ENCODE results near the gene PEAR1.

Gene PEAR1

DNA sequence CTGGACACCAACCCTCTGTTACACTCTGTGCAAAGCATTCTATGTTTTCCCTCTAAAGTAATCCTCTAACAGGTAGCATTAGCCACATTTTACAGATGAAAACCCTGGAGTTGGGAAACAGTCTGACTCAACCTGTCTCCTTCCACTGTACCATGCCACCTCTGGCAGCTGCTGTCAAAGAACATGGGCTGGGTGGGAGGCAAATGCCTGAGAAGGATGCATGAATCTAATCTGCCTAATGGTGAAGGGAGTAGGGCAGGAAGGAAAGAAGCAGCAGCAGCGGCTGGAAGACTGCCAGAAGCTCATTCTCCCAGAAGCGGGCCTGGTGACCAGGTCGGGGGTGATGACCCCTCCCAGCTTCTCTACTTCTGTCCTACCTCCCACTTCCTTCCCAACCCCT is 48.7 kb downstream of the PEAR1 start:
- DNase-seq: no peak

DNA sequence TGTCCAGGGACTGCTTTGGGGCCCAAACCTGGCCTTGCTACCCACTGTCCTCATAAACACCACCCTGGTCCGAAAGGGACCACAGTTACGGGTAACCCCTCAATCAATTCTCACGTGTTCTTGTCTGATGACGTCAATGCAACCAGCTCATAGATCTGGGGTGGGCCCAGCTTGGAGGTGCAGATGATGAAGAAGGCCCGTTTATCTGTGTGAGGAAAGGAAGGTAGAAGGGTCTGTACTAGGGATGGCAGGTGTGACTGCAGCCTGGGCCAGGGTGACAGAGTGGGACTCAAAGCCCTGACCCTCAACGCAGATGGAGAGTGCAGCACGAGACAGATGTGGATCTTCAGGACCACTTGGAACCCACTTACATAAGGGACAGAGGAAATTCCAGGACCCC is 49.1 kb downstream of the PEAR1 start:
- DNase-seq: no peak

DNA sequence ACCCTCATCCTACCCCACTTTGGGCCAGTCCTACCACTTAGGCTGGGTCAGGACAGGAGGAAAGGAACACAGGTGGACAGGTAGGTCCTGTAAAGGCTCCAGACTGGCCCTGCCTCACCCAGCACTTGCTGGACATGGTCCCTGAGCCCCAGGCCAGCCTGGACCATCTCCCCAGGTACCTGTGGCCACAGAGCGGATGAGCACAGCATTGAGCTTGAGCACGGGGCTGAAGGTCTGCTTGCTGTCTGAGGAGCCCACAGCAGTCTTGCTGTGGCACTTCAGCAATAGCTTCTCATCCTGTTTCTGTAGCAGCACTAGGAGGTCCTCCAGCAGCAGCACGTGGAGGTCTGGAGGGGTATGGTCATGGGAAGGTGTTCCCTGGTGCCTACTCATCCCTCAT is 50.2 kb downstream of the PEAR1 start:
- DNase-seq: no peak

DNA sequence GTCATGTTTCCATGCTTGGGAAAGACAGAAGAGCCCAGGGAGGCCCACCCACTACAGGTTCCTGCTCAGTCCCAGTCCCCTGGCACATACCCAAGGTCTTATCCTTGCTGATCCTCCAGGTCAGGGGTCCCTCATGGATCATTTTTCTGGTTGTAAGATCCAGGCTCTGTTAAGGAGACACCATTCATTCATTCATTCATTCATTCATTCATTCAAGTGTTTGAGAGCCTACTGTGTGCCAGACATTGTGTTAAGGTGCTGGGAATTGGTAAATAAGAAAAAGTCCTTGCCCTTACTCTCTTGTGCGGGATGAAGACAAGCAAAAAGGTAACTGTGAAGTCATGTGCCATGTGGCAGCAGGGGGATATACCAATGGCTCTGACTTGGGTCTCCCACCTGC is 50.8 kb downstream of the PEAR1 start:
- no peak for DNase-seq

DNA sequence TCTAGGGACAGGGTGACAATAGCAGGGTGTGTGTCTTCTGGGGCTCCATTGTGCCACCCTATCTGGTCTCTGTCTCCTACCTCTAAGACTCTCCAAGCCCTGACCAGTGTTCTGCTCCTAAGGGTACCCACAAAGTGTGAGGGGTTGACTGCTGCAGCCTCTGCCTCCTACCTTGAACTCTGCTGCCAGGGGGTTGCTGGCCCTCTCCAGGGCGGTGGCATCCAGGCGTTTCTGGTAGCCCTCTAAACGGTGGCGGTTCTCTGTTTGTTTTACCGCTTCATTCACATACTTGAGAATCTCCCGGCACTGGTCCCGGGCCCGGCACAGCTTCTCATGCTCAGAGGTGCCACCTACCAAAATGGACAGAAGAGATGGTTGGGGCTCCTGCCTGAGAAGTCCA is 51.3 kb downstream of the PEAR1 start:
- DNase-seq: no peak

DNA sequence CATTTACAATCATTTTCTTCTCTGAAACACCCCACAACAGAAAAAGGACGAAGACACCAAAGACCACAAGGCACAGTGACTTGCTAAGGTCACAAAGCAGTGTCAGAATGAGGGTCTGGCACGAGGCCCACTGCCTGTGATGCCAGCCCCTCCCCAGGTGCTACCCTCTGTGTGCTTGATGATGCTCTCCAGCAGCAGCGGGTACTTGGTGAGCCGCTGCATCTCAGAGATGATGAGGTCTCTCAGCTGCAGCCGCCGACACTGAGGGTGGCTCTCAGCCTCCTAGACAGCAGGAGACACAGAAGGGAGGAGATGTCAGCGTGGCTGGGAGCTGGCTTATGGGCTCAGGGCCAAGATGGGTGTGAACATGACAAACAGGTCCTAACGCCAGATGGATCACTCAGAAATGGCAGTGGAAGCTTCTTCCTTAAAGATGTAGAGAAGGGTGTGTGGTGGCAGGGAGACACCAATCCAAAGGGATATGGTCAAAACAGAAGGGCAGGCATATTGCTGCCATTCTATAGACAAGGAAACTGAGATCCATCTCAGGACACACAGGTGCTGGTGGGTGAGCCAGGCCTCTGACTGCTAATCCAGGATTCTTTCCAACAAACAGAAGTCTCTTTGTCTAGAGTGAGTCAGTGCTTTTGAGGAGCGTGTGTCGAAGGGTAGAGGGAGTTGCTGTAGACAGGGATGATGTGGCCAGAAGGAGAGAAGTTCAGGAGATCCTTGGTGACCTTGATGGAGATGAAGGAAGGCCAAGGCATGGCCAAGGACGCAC is 52.6 kb downstream of the PEAR1 start:
- DNase-seq: no peak

DNA sequence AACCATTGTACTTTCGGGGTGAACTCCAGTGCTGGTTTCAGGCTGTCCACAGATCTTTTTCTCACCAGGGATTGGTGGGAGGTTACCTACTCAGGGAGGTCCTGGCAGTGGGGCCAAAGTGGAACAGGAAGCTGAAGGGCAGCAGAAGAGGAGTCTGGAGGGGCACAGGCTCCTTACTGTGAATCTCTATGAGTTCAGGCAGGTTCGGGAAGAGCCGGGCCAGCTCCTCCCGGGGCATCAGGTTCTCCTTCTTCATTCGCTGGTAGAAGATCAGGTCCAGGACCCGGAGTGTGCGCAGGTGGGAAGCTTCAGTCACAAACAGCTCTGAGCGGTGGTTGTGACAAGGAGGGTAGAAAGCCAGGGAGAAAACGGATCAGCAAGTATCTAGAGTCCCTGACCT is 53.6 kb downstream of the PEAR1 start:
- DNase-seq: no peak

DNA sequence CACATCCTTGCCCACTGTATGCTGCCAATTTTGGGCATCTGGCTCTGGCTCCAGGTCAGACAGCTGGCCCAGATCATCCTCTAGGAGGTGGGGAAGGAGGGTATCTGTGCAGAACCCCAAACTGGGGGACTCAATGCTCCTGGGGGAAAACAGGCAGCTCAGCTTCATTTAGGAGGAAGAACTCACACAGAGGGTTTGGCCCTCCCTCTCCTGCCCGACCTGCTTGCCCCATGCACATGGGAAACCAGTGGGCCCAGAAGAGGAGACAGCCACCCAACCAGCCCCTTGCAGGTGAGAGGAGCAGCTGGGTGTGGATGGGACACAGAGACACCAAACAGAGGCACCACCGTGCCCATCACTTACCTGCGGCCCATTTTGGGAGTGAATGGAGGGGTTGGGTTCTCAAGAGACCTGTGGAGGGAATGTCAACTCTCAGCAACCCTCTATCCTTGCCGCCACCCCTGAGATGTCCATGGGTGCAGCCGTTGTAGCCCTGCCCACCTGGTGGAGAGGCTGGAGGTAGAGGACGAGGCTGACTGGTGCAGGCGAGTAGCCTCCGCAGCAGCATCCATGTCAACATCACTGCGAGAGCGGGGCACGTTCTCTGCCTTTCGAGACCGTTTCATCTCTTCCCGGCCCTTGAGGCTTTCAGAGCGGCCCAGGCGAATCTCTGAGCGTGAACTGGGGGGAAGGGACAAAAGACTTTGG is 54.5 kb downstream of the PEAR1 start:
- no peak for DNase-seq

DNA sequence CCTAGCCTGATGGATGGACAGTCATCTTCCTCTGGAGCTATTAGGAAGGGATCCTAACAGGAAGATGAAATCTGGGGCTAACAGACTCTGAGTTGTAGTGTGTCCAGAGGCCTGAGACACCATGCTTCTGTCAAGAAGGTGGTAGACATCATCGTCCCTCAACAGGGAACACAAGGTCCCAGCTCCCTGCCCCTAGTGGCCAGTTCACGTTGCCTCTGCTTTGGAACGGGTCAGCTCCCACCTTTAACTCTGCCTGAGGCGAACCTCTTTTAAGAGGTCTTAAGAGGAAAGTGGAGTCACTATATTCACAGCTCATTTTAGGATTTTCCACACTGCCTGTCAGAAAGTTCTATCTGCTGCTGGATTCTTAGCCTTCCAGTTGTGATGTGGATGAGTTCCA is 55.2 kb downstream of the PEAR1 start:
- no peak for DNase-seq

DNA sequence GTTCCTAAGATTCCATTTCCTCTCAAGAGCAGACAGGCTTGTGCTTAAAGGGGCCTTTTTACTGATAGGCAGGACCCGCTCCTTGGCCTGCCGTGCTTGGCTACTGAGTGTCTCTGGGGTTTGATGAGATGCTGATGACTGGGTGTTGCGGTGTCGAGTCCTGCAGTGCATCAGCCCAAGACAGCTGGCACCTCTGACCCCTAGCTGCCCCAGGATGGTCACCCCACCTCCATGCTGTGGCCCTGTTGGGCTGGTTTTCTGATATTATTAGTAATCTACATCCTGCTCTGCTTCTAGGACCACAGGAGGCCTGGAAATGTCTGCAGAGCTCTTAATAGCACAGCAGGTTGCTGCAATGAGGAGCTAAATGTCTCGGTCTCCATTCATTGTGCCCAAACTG is 55.6 kb downstream of the PEAR1 start:
- no peak for DNase-seq

DNA sequence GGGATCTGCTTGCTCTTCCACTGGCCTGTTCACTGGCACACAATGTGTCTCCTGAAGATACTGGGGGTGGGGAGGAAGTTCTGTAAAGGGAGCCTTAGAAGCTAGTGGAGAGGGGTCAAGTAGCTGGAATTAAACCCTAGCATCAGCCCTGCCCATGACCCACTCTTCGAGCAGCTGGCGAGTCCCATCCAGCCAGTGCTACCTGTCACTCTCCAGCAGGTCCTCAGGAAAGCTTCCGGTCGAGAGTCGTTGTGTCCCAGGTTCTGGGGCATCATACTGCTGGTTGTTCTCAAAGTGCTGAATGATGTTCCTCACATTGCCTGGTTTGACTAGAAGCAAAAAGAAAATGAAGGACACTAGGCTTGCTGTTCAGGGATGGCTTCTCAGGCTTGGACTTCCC is 57.9 kb downstream of the PEAR1 start:
- no peak for DNase-seq

DNA sequence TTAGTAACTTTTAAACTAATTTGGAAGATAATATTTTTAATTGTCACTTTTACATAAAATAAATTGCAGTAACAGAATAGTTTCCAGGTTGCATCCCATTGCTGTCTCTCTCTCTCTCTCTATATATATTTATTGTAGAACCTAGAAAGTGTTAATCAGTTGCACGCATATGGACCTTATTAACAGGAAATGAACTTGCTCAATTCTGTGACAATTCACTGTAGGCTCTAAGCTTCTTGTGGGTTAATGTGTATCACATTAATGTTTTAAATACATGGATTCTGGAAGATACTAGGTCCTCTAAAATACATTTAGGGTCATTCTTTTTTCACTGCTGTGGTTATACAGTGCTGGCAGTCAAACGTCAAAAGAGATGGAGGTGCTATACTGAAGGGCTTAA is 60.1 kb downstream of the PEAR1 start:
- DNase-seq: no peak

DNA sequence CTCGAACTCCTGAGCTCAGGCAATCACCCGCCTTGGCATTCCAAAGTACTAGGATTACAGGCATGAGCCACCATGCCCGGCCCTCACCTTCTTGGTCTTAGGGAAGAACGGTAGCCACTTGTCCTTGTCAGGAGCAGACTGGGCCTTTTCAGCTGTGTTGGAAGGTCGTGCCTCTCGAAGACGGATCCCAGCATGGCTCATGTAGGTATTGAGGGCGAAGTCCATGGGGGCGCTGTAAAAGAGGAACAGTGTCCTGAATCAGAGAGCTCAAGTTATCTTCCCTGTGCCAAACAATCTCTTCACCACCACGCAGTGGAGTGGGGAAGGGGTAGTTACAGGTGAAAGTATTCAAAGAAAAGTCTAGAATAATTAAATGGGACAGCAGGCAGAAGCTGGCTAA is 62.8 kb downstream of the PEAR1 start:
- DNase-seq: no peak

DNA sequence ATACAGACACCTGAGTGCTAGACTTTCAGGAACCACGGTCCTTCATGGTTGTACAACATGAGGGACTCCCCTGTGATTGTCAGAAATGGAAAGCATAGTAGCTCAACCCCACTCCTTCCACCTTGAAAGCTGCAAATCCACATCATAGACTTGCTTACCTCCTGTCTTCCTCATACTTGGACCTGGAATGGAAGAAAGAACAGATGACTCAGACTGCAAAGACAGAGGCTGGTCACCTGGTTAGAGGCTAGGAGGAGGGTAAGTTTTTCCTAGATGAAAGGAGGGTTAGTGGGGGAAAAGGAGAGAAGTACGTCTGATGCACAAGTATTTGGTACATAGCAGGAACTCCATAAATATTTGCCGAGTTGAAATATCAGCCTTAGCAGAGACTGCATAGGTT is 64.1 kb downstream of the PEAR1 start:
- no peak for DNase-seq

DNA sequence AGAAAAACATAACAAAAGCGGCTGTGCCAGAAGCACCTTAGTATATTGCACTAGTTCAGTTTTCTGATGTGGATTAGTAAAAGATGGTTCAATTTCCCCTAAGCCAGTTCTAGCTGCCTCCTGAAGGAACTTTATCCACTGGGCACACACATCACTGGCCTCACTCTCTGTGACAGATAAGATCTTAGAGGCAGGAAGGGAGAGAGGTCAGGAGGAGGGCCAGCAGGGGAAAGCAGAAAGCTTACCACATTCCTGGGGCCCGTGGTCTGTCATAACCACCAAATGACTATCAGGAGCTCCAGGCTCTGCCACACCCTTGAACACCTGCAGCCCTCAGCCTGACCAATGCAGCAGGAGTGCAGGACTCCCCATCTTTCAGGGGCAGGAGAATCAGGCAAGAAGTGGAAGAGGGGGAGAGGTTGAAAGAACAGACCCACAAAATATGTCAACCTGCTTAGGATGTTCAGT is 64.8 kb downstream of the PEAR1 start:
- no peak for DNase-seq

DNA sequence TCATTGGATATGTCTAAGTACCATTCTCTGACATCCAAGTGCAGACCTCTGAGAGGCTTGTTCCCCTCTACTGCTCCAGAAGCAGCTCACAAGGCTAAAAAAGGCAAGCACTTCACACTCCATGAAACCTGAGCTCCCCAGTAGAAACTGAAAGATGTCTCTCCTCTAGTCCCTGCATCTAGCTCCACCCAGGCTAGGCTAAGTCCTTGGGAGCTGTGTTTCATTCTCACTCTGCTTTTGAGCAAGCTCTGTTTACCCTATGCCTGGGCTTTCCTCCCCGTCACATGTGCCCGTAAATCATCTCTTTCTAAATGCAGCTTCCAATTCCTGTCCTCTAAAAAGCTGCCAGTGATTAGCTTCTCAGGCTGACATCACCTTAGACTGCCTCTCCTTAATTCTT is 65.9 kb downstream of the PEAR1 start:
- no peak for DNase-seq

DNA sequence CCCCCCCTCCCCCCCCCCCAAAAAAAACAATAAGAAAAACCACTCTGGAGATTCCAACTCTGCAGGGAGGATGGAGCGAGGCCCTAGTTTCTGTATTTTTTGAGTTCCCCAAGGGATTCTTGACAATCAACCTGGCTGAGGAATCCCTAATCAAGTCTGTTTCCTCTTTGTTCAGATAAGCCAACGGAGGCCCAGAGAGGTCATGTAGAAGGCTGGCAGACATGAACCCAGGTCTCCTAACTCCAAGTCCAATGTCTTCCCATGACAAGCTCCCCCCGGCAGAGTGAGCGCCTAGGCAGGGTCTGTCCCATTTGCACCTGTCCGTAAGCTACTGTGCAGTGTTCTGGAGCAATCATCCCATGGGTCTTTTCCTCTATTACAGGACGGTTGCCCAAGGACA is 66.4 kb downstream of the PEAR1 start:
- DNase-seq: no peak

DNA sequence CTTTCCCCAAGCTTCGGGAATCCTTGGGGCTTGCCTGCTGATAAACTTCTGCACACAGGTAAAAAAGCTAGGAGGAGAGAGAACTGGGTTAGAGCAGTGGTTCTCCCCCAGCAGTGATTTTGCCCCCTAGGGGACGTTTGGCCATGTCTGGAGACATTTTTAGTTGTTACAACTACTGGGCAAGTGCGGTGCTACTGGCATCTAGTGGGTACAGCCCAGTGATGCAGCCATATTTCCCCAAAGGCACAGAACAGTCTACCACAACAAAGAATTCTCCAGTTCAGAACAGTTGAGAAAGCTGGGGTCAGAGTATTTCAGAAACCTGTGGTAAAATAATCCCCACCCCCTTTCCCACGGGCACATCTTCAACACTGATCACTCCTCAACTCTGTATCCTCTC is 68.2 kb downstream of the PEAR1 start:
- DNase-seq: peak; percentile 51

DNA sequence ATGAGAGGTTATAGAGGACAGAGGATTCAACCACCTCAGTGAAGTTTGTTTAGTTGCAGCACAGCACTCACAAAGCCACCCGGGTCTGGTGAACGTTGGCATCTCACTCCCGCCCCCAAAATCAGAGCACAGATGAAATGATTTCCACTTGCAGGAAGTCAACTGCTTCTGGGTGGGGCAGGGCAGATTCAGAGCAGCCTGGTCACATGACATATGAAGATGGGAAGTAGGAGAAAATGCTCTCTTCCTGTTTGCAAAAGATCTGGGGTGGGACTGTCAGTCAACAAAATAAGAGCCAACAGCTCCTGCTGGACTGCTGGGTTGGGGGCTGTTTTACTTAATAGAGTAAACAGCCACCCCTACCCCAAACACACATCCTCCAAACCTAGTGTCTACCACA is 70.1 kb downstream of the PEAR1 start:
- DNase-seq: peak; percentile 29

DNA sequence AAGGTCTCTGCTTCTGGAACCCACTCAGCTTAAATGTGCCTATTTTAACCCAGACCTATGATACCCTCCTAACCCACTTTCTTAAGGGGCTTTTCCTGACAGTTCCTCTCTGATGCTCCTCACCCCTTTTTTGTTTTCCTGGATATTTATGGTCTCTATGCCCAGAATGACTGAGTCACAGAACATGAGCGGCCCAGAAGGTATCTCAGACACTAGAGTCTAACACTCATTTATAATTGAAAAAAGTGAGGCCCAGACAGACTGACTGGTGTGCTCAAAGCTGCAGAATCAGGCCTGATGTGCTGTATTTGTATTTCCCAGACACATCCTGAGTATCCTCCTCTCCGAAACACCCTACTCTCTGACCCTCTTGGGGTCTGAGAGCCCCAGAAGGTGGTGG is 70.9 kb downstream of the PEAR1 start:
- DNase-seq: no peak
